GM23248 (cell line): ENCODE data around the gene PRKD3.

Experiments used
- EZH2 ChIP-seq: fragments of 200-600 bp; sonication (generic); IDR thresholded peaks from 2 replicates; pipeline ENCODE4 v1.6.1; 2018; ENCODE audit warnings: antibody characterized with exemption, mild to moderate bottlenecking; ENCODE audit not compliant: insufficient read depth, poor library complexity, severe bottlenecking
- EZH2phosphoT487 ChIP-seq: fragments of 200-600 bp; sonication (generic); IDR thresholded peaks from 2 replicates; pipeline ENCODE4 v1.6.1; 2018; ENCODE audit warnings: antibody characterized with exemption, moderate library complexity, mild to moderate bottlenecking, low read depth; ENCODE audit not compliant: insufficient read depth

DNA sequence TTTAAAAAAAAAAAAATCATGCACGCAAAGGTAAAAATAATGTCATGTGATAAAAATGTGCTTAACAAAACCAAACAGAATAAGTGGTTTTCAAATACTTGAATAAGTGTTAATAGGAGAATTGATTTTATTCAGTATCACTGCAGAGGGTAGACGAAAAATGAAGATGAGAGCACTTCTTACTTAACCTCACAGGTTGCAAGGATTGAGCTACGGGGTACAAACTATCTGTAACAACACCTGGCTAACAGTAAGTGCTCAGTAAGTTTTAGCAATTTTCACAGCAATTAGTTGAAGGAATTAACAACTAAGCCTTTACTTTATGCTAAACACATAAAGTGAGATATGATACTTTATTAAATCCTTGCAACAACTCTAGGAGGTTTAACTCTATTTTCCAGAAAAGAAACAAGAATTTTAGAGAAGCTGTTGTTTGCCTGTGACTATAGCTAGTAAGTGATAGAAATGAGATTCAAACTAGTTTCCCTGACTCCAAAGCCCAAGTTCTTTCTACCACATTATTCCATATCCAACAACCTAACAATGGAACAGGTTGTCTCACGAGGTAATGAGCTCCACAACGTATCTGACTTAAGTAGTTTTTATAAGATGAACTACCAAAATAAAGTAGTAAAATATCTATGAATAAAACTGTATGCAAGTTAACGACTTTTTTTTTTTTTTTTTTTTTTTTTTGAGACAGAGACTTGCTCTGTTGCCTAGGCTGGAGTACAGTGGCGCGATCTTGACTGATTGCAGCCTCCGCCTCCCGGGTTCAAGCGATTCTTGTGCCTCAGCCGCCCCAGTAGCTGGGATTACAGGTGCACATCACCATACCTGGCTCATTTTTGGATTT lies 4.7 kb downstream of the PRKD3 start:
- no peak for TF ChIP-seq EZH2phosphoT487
- TF ChIP-seq EZH2, result no peak
